A673 (cell line): ENCODE results near the gene FOSL1. TPM values are rescaled to one million over a fixed set of nuclear protein-coding genes. Genes with fewer than 3 reads are reported as not detected.

Source experiments
- BruUV-seq: library from RNA; stranded (reverse); fragments of 400-500 nt; replicated peaks from 2 replicates; lab custom pipeline; 2021; lab: Mats Ljungman, UMichigan
- CTCF ChIA-PET: fragments of 300-600 bp; sonication (Branson Sonifier 250); formaldehyde crosslinking; loops from one replicate; lab custom pipeline; 2022; ENCODE audit warnings: antibody characterized with exemption; lab: Charles Lee
- POLR2A ChIA-PET: fragments of 300-600 bp; sonication (Branson Sonifier 250); formaldehyde crosslinking; loops from one replicate; lab custom pipeline; 2022; ENCODE audit warnings: antibody characterized with exemption; ENCODE audit not compliant: low non-redundant PET; lab: Charles Lee
- DNase-seq: peaks from one replicate; pipeline ENCODE4 v3.0.0-alpha.2; 2015; ENCODE audit warnings: low spot score
- H3K27ac ChIP-seq: fragments of 200-600 bp; sonication (generic); 2 replicates; pipeline ENCODE4 v1.5.1; 2016; ENCODE audit warnings: mixed run types, low read depth, mild to moderate bottlenecking, mixed read lengths, antibody characterized with exemption, low read length; ENCODE audit not compliant: poor library complexity, severe bottlenecking
- H3K27me3 ChIP-seq: fragments of 200-600 bp; sonication (generic); replicated peaks from 2 replicates; pipeline ENCODE4 v1.6.1; 2017; ENCODE audit warnings: mixed run types, low read depth, mild to moderate bottlenecking, mixed read lengths, antibody characterized with exemption, low read length; ENCODE audit not compliant: insufficient read depth, poor library complexity
- H3K36me3 ChIP-seq: fragments of 200-600 bp; sonication (generic); 2 replicates; pipeline ENCODE4 v1.6.1; 2016; ENCODE audit warnings: mixed run types, mild to moderate bottlenecking, mixed read lengths, antibody characterized with exemption, low read length; ENCODE audit not compliant: insufficient read depth, poor library complexity, severe bottlenecking
- H3K4me1 ChIP-seq: fragments of 200-600 bp; sonication (generic); 2 replicates; pipeline ENCODE4 v1.6.1; 2017; ENCODE audit warnings: mixed run types, mild to moderate bottlenecking, mixed read lengths, antibody characterized with exemption, low read length; ENCODE audit not compliant: insufficient read depth, poor library complexity, severe bottlenecking
- H3K4me3 ChIP-seq: fragments of 200-600 bp; sonication (generic); 2 replicates; pipeline ENCODE4 v1.5.1; 2016; ENCODE audit warnings: low read depth, mixed run types, mild to moderate bottlenecking, mixed read lengths, low read length; ENCODE audit not compliant: poor library complexity, severe bottlenecking
- H3K9me3 ChIP-seq: fragments of 200-600 bp; sonication (generic); 2 replicates; pipeline ENCODE4 v1.6.1; 2016; ENCODE audit warnings: mixed run types, low read depth, mild to moderate bottlenecking, mixed read lengths, antibody characterized with exemption, low read length; ENCODE audit not compliant: poor library complexity, severe bottlenecking
- CTCF ChIP-seq: fragments of 300-800, 200-600 bp; sonication (generic); conservative IDR thresholded peaks from 2 replicates; pipeline ENCODE4 v1.5.1; 2017; ENCODE audit warnings: low read depth, mild to moderate bottlenecking, antibody characterized with exemption, low read length, moderate library complexity, mixed read lengths
- EZH2 ChIP-seq: fragments of 200-600 bp; sonication (generic); IDR thresholded peaks from 2 replicates; pipeline ENCODE4 v1.6.1; 2017; ENCODE audit warnings: borderline replicate concordance, low read depth, mild to moderate bottlenecking, mixed read lengths, antibody characterized with exemption, low read length; ENCODE audit not compliant: poor library complexity, severe bottlenecking
- intact Hi-C: fragments of 100-400 bp; cut with micrococcal nuclease; formaldehyde crosslinking; loops from one replicate; pipeline ENCODE4 v1.10.0; 2022; ENCODE audit not compliant: unreplicated experiment
- total RNA-seq: library from RNA; stranded (reverse); gene quantifications from 2 replicates; pipeline ENCODE4 v1.2.3, GENCODE V29; 2021

The FOSL1 gene
- total RNA-seq, 1 experiment from 2014 or later: 29.0 TPM

- Histone ChIP-seq H3K27me3 (no peaks in the 10 kb centered on the region), H3K36me3 (no peaks in the 10 kb centered on the region), H3K27ac (peak overlapping the region; percentile 64), H3K4me3 (no peak overlapping the region), H3K4me1 (peaks cover 45% of the 10 kb centered on the region), H3K9me3 (no peaks in the 10 kb centered on the region)
- no TSS peak for BruUV-seq
- TF ChIP-seq EZH2 (no peak), CTCF (no peak)
- intact Hi-C loops: no loop called here
- DNase-seq: no peak
- CTCF ChIA-PET: interaction anchor here (1.3 to 2.5 kb wide), 2 partner anchors 26 to 135 kb away, joined by 4 to 22 read pairs; partner anchors contain the start of gene FIBP
- POLR2A ChIA-PET: no interaction called here
Measured at GRCh38 chr11:65915101-65915820, 15.1 kb upstream of the FOSL1 start.

GRCh38 chr11:65912845-65913244, 12.7 kb upstream of the FOSL1 start:
- ChIA-PET POLR2A (no interaction called here), CTCF (interaction anchor here (2.9 kb wide), 1 partner anchor 25 kb away, joined by 31 read pairs; the partner anchor contains the start of gene FIBP)
- H3K27ac ChIP-seq: no peak overlapping the region
- DNase-seq: no peak
- no peak overlapping the region for H3K4me3 ChIP-seq
- TF ChIP-seq EZH2: no peak
- TF ChIP-seq CTCF: no peak
- H3K27me3 ChIP-seq: no peaks in the 10 kb centered on the region
- BruUV-seq: no TSS peak
- H3K36me3 ChIP-seq: no peaks in the 10 kb centered on the region
- H3K9me3 ChIP-seq: no peaks in the 10 kb centered on the region
- intact Hi-C loops: no loop called here
- peaks cover 42% of the 10 kb centered on the region for H3K4me1 ChIP-seq

- CTCF ChIA-PET: interaction anchor here (0.6 to 2.9 kb wide), 4 partner anchors 24 to 374 kb away, joined by 3 to 31 read pairs (median 8); partner anchors contain the start of gene FIBP
- Histone ChIP-seq H3K4me3 (no peak overlapping the region), H3K9me3 (no peaks in the 10 kb centered on the region), H3K27me3 (no peaks in the 10 kb centered on the region), H3K27ac (peak overlapping the region; percentile 53), H3K4me1 (peaks cover 34% of the 10 kb centered on the region), H3K36me3 (no peaks in the 10 kb centered on the region)
- DNase-seq: peak; percentile 90
- TF ChIP-seq EZH2 (no peak), CTCF (peak; percentile 63)
- intact Hi-C loops: no loop called here
- BruUV-seq: no TSS peak
- POLR2A ChIA-PET: no interaction called here
Measured at GRCh38 chr11:65911682-65912568, 11.7 kb upstream of the FOSL1 start.
